GM10266 (cell line): ENCODE data around the gene STRIP1.

ENCODE experiments used
- DNase-seq: peaks from one replicate; pipeline ENCODE4 v3.0.0; 2012; ENCODE audit errors: extremely low spot score
- TF ChIP-seq, protein P1 (sequence below): IDR thresholded peaks from 2 replicates; pipeline ENCODE4 v1.5.1; 2012; ENCODE audit warnings: mild to moderate bottlenecking, low read depth; ENCODE audit not compliant: control insufficient read depth, insufficient read depth; ENCODE audit errors: missing control alignments

The STRIP1 gene

DNA sequence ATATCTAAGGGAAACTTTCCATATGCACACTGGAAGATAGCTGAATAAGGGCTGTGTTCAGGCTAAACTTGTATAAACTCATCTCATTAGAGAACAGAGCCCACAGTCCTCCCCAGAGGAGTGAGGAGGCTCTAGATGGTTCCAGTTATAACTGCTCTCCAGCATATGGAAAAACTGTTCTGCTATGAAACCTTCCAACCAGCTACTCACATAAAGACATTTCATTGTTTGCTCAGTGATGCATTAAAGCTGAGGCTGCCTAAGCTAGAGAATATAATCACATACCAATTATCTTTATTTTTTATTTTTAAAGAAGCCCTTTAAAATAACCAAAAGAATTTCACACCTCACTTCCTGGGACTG, 36.6 kb upstream of the STRIP1 start:
- DNase-seq: no peak
- TF ChIP-seq, protein P1, sequence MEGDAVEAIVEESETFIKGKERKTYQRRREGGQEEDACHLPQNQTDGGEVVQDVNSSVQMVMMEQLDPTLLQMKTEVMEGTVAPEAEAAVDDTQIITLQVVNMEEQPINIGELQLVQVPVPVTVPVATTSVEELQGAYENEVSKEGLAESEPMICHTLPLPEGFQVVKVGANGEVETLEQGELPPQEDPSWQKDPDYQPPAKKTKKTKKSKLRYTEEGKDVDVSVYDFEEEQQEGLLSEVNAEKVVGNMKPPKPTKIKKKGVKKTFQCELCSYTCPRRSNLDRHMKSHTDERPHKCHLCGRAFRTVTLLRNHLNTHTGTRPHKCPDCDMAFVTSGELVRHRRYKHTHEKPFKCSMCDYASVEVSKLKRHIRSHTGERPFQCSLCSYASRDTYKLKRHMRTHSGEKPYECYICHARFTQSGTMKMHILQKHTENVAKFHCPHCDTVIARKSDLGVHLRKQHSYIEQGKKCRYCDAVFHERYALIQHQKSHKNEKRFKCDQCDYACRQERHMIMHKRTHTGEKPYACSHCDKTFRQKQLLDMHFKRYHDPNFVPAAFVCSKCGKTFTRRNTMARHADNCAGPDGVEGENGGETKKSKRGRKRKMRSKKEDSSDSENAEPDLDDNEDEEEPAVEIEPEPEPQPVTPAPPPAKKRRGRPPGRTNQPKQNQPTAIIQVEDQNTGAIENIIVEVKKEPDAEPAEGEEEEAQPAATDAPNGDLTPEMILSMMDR: no peak

DNA sequence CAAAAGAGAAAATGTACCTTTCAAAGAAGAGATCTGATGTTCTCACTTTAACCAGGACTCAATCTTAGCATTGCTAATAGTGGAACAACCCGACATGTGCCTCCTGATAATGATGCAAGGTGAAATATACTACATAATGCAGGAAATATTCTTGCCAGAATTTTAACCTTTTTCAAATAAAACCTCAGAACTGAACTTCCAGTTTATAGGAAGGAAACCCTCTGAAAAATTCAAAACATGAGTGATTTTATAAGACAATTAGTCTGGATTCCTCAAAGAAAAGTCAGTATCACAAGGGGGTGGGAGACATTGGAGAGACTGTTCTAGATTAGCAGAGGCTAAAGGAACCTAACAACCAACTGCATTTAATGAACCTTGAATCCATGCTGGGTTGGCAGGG, 31.7 kb upstream of the STRIP1 start:
- TF ChIP-seq, protein P1: no peak
- no peak for DNase-seq

DNA sequence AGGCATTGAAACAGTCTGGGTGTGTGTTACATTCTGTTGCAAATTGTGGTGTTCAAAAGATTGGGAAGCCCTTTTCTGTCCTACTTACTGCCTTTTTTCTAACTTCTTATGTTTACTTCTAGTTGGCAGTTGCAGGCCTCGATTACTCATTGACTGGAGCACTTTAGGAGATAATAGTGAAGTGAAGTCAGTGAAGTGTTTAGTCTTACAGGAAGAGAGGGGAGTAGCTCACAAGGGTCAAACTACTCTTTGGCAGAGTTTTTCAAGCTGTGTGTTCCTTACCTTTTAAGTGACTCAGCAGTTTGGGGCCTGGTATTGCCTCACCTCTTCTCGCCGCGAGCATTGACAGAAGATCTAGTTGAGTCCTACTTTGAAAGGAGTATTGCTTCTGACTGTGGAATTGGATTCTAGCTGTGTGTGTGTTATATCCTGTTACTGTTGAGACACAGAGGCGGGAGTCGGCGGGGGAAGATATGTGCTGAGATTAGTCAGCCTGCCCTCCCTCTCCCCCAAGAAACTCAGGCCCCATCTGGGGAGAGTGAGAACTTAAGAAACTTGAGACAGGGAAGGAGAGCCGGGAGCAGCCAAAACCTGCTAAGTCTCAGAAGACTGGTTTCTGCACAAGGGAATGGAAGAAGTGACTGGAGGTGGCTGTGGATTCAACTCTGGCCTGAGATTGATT, 30.5 kb upstream of the STRIP1 start:
- peak; percentile 41 for DNase-seq

DNA sequence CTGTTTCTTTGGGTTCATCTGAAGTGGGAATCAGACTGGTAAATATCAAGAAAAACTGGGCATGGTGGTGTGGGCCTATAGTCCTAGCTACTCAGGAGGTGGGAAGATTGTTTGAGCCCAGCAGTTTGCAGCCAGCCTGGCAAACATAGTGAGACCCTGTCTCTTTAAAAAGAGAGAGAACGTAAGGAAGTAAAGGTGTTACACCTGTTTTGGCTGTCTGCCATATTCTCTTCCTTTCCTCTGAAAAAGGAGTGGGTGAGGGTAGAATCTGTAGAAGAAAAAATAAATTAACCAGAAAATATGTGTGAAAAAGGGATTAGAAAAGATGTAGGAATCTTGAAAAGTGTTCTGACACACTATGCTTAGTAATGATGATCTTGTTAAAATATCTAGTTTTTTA, 29.8 kb upstream of the STRIP1 start:
- DNase-seq: no peak
- TF ChIP-seq, protein P1: no peak

More for the DNA sequence above, 30.5 kb upstream of the STRIP1 start:
- TF ChIP-seq, protein P1: no peak

DNA sequence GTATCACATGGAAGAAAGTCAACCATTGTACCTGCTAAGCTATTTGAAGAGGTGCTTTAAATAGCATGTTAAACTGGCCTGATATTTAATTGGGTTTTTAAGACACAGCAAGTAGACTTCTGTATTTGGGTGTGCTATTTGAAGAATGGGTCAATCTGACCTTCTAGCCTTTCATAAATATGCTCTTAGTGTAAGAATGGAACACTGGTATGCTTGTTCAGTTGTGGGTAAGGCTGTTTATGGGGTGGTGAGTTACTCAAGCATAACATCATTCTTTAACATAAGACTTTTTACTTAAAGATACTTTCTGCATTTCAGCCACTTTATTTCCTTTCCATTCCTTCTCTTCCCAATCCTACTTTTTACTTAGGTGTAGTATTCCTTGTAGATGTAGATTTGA, 28.5 kb upstream of the STRIP1 start:
- TF ChIP-seq, protein P1: no peak
- DNase-seq: no peak

DNA sequence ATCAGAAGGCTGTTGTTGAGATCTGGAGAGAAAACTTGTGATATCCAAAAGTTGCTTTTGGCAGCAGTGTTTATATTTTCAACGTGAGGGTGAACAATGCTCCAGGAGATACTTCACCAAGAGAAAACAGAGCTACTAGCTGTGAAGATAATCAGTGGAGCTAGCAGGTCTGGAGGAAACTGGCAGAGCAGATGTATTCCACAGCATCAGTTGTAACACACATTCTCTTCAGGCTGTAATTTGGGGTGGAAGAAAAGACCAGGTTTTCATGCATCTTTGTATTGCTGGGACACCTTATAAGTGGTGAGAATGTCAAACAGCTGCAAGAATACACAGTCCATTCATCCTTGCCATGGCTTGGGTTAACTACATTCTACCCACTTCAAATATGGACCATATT, 27.9 kb upstream of the STRIP1 start:
- TF ChIP-seq, protein P1: no peak
- no peak for DNase-seq

DNA sequence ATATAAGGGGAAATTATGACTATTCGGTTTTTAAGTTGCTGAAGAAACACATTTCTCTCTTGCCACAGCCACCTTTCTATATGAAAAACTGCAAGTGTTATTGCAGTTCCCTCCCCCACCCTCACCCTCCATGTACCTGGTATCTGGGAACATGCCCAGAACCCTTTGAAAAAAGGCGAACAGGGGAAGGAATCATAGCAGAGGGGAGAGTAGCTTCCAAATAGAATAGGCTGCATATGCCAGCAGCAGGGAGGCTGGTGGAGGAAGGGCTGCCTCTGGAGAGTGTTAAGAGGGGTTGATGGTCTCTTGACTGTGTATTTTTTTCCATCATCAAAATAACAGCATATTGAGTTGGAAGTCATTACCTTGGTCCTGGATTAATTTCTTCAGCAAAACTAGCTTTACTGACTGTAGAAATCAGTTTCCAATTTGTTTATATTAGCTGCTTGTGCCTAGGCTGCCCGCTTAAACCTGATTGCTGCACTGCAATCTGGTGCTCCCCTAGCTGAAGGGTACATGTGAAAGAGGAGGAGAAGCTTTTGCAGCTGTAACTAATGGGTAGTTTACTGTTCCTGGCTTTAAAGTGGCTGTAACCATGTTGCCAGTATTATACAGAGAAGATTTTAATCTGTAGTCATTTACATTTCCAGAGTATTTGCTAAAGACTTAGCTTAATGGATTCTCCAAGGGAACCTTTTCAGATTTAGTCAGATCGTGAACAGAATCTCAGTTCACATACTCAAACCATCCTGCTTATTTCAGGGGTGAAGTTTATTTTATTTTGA, 27.2 kb upstream of the STRIP1 start:
- no peak for DNase-seq
- TF ChIP-seq, protein P1: no peak
